ENCODE results near the gene CACTIN. TPM values are rescaled to one million over a fixed set of nuclear protein-coding genes. Genes with fewer than 3 reads are reported as not detected.

The CACTIN gene
- total RNA-seq, 1 donor from 2014 or later: 40.8 TPM

DNA sequence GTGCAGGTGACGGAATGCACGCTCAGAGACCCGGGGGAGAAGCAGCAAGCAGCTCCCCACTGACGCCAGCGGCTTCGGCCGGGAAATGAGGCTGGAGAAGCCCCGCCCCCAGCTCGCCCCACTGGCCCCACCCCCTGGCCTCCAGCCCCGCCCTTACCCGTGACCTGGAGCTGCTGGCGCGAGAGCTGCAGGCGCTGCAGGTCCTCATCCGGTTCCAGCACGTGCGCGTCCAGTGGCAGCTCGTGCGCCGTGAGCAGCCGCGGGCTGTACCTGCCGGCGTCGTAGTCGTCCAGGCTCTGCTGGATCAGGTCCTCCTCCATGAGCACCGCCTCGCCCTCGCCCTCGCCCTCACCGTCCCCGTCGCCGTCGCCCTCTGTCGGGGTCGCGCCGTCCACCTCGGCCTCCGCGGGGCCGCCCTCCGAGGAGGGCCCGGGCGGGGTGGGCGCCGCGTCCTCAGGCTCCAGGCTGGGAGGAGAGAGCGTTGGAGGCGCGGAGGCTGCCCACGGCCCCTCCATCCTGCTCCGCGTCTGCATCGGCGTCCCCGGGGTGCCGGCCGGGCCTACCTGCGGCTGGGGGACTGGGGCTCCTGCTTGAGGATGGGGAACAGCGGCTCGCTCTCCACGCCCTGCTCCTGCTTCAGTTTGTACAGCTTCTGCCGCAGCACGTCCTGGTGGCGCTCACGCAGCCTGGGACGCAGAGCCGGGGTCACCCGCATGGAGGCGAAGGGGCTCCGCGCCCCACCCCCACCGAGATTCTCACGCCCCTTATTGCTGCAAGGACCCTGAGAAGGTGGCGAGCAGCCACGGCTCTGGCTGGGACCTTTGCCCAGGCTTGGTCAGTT is 13.5 kb downstream of the CACTIN start:
- intact Hi-C loops (cut with micrococcal nuclease): no loop called here
- no peak for DNase-seq (ENCODE audit: low spot score)
- no peak overlapping the region for H3K27ac Mint-ChIP-seq
- no peaks in the 10 kb centered on the region for H3K9me3 Mint-ChIP-seq
- H3K4me3 Mint-ChIP-seq: no peak overlapping the region
- no peaks in the 10 kb centered on the region for H3K27me3 Mint-ChIP-seq (ENCODE audit: insufficient read depth)
- peaks cover 3% of the 10 kb centered on the region for H3K36me3 Mint-ChIP-seq (ENCODE audit: low read depth)
- peaks cover 9% of the 10 kb centered on the region for H3K4me1 Mint-ChIP-seq (ENCODE audit: low read depth)

DNA sequence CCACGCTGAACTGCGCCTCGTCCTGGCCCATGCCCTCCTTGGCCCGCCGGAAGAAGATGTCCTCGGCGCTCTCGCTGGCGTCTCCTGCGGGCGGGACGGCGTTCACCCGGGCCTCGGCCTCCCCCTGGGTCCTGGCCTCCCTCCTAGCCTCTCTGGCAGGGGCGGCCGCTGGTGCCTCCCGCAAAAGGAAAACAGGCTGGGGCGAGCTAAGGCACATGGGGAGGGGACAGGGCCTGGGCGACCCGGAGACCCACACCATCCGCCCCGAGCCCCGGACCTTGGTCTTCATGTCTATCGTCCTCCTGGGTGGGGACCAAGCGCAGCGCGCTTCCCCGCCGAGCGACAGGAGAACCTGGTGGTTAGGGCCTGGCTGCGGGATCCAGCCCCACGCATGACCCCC is 14.3 kb downstream of the CACTIN start:
- no peaks in the 10 kb centered on the region for H3K27me3 Mint-ChIP-seq (ENCODE audit: insufficient read depth)
- peaks cover 7% of the 10 kb centered on the region for H3K4me1 Mint-ChIP-seq (ENCODE audit: low read depth)
- peaks cover 5% of the 10 kb centered on the region for H3K36me3 Mint-ChIP-seq (ENCODE audit: low read depth)
- no peaks in the 10 kb centered on the region for H3K9me3 Mint-ChIP-seq
- intact Hi-C loops (cut with micrococcal nuclease): no loop called here
- H3K4me3 Mint-ChIP-seq: no peak overlapping the region
- no peak overlapping the region for H3K27ac Mint-ChIP-seq
- DNase-seq (ENCODE audit: low spot score): no peak

DNA sequence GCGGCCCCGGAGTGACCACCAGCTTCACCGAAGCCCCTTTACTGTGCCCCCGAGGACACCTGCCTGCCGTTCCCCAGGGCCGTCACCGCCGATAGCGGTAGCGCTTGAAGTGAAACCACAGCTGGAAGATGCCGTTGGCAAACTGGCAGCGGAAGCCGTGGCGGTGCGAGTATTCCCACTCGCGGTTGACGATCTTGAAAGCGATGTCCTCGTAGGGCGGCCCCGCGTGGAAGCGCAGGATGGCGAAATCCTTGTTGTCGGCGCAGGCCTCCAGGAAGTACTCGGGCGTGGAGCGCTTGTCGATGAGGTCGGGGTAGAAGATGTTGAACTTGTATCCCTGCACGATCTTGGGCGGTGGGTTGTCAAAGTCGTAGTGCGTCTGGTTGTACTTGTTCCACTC is 14.7 kb downstream of the CACTIN start:
- H3K36me3 Mint-ChIP-seq (ENCODE audit: low read depth): peaks cover 5% of the 10 kb centered on the region
- peaks cover 5% of the 10 kb centered on the region for H3K4me1 Mint-ChIP-seq (ENCODE audit: low read depth)
- H3K27me3 Mint-ChIP-seq (ENCODE audit: insufficient read depth): peaks cover 2% of the 10 kb centered on the region
- H3K27ac Mint-ChIP-seq: no peak overlapping the region
- no peaks in the 10 kb centered on the region for H3K9me3 Mint-ChIP-seq
- H3K4me3 Mint-ChIP-seq: no peak overlapping the region
- DNase-seq (ENCODE audit: low spot score): no peak
- intact Hi-C loops (cut with micrococcal nuclease): no loop called here

DNA sequence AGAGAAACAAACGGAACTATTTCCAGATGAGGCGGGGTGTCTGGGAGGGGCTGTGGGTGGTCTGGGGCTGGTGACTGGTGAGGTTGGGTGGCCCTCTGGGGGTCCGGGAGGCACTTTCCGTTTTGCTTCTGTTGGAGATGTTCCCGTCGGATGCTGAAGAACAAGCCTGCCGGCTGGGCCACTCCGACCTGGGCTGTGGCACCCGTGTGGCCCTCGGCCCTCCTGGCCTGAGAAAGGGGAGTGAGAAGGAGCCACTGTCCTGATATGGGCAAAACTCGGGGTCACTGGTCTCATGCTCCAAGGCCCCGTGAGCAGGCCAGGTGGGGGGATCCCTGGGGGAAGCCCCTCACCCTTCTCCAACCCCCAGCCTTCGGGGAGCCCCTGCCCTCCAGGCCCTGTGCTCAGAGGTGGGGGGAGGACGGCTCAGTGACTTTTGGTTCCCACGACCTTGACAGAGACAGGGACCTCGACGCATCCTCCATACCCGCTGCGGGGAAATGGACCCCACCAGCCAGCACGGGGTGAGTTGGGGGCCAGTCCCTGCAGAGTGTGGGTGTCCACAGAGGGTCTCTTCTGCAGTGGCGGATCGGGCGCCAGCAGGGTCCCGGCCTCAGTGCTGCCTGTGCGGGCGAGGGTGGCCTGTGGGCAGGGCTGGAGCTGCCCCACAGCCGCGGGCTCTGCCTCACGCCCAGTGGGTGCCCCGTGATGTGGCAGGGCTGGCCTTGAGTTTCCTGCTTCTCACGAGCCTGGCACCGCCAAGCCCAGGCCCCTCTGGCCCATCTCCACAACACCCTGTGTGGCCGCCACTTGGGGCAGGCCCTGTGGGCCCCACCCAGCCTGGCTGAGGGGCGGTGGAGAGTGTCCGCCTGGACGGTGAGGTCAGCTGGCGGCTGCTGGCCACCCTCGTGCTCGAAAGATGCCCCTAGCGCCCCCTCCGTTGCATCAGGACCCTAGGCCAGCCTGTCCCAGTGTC is 15.6 kb downstream of the CACTIN start:
- intact Hi-C loops (cut with micrococcal nuclease): no loop called here
- H3K27me3 Mint-ChIP-seq (ENCODE audit: insufficient read depth): peaks cover 2% of the 10 kb centered on the region
- H3K27ac Mint-ChIP-seq: no peak overlapping the region
- DNase-seq (ENCODE audit: low spot score): no peak
- H3K36me3 Mint-ChIP-seq (ENCODE audit: low read depth): peaks cover 5% of the 10 kb centered on the region
- H3K9me3 Mint-ChIP-seq: no peaks in the 10 kb centered on the region
- H3K4me3 Mint-ChIP-seq: no peak overlapping the region
- peaks cover 5% of the 10 kb centered on the region for H3K4me1 Mint-ChIP-seq (ENCODE audit: low read depth)

DNA sequence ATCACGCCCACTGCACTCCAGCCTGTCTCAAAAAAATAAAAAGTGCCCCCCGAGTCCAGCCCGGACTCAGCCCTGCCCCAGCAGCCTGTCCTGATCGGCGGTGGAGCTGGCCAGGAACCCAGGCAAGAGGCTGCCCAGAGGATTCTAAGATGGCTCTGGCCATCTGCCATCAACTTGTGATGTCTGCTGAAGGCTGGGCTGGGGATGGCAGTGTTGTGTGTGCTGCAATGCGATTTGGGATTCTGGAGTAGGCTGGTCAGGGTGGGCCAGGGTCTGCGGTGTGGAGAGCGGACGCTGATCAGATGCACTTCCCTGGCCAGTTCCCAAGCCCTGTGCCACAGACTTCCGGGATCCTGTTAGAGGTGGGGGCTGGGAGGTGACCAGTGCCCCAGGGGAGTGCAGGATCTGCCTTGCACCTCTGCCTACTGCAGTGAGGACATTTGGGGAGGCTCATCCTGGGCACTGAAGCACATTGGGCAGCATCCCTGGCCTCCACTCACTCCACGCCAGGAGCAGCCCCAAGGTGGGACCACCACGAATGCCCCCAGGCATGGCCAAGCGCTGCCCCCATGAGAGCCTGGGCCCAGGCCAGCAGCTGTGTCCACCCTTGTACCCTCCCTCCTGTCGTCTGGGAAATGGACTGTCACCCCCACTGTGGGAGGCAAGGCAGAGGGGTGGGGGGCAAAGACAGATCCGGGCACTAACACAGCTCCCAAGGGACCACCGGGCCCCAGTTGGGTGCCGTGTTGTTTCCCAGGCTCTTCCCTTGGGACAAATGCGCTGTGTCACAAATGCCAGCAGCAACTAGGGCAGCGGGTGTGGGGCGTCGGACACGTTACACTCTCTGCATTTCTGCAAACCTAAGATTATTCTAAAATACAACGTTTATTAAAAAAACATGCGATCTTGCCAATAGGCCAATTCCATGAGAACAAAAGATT is 16.5 kb downstream of the CACTIN start:
- peaks cover 2% of the 10 kb centered on the region for H3K27me3 Mint-ChIP-seq (ENCODE audit: insufficient read depth)
- peaks cover 5% of the 10 kb centered on the region for H3K4me1 Mint-ChIP-seq (ENCODE audit: low read depth)
- no peaks in the 10 kb centered on the region for H3K9me3 Mint-ChIP-seq
- H3K4me3 Mint-ChIP-seq: no peak overlapping the region
- intact Hi-C loops (cut with micrococcal nuclease): no loop called here
- DNase-seq (ENCODE audit: low spot score): no peak
- no peak overlapping the region for H3K27ac Mint-ChIP-seq
- H3K36me3 Mint-ChIP-seq (ENCODE audit: low read depth): peaks cover 5% of the 10 kb centered on the region

DNA sequence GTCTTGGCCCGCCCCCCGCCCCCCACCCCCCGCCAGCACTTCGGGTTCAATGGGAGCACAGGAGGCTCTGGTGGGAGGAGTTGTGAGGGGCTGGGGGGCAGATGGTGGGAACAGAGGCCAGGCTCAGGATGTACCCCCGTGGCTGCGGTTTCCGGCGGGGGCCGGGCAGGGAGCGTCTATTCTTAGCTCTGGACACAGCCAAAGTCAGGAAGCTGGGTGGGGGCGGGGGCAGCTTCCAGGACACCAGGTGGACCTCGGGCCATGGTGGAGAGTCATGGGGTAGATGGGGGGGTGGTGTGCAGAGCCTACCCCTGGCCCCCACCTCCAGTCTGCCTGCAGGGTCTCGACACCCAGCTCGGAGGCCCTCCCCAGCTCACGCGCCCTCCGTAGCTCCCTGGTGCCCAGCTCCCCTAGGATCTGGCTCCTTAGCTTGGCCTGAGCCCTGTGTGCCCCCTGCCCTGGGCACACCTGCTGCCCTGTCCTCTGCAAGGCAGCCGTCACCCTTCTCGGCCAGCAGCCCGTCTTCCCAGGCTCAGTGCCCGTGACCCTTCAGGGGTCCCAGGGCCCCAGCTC is 17.8 kb downstream of the CACTIN start:
- Mint-ChIP-seq H3K36me3 (ENCODE audit: low read depth) (peaks cover 5% of the 10 kb centered on the region), H3K4me1 (ENCODE audit: low read depth) (peaks cover 5% of the 10 kb centered on the region), H3K27me3 (ENCODE audit: insufficient read depth) (peaks cover 2% of the 10 kb centered on the region), H3K27ac (no peak overlapping the region), H3K9me3 (no peaks in the 10 kb centered on the region), H3K4me3 (no peak overlapping the region)
- intact Hi-C loops (cut with micrococcal nuclease): no loop called here
- no peak for DNase-seq (ENCODE audit: low spot score)

DNA sequence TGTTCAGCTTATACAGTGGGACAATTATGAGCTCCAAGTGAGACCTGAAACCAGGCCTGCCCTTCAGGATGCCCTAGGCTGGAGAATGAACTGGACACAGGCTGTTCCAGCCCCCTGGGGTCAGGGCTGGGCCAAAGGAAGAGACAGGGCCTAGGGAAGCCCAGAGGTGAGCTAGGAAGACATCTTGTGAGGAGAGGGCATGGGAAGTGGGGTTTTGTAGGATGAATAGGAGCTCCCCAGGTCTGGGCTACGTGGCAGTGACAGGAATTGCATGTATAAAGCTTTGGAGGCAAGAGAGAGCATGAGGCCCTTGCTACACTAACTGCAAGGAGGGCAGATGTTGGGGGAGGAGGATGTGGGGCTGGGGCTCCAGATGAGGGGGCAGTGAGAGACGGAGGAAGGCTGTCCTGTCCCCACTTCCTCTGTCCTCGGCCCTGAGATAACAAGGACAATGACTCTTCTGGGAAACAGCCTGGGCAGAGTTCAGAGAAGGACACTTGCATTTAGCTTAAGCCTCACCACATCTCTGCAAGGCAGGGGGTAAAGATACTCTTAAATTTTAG is 18.4 kb downstream of the CACTIN start:
- peaks cover 5% of the 10 kb centered on the region for H3K36me3 Mint-ChIP-seq (ENCODE audit: low read depth)
- H3K4me1 Mint-ChIP-seq (ENCODE audit: low read depth): peaks cover 5% of the 10 kb centered on the region
- no peaks in the 10 kb centered on the region for H3K9me3 Mint-ChIP-seq
- intact Hi-C loops (cut with micrococcal nuclease): no loop called here
- DNase-seq (ENCODE audit: low spot score): no peak
- peaks cover 2% of the 10 kb centered on the region for H3K27me3 Mint-ChIP-seq (ENCODE audit: insufficient read depth)
- no peak overlapping the region for H3K27ac Mint-ChIP-seq
- peak overlapping the region; percentile 34 for H3K4me3 Mint-ChIP-seq

DNA sequence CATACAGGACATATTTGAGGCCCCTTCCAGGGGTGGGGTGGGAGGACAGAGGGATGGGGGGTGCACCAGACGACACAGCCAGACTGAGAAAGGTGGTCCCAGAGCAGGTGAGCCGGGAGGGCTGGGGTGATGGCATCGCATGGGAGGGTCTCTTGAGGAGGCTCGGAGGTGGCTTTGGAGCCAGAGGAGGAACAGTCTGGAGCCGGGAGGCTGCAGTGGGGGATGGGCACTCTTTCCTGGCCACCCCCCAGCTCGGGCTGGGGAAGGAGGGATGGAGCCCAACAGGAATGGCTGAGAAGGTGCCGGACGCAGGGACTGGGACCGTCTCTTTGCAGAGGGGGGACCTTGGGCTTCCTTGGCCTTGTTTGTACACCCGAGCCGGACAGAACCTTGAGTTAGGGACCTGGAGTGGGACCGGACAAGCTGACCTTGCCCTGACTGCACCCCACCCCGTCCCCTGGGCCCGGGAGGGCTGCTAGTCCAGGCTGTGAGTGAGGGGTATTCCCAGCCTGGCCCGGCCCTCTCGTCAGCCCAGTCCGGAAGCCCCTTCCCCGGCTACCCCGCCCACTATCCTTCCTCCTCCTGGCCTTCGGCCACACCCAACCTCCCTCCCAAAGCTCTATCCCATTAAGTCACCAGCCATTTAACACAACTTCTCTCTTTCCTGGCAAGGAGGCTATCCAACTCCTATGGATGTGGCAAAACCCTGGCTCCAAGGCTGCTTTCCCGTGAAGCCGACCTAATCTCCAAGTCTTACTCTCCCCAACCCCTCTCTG is 19.1 kb downstream of the CACTIN start:
- H3K4me1 Mint-ChIP-seq (ENCODE audit: low read depth): peaks cover 5% of the 10 kb centered on the region
- H3K9me3 Mint-ChIP-seq: no peaks in the 10 kb centered on the region
- DNase-seq (ENCODE audit: low spot score): no peak
- peaks cover 5% of the 10 kb centered on the region for H3K36me3 Mint-ChIP-seq (ENCODE audit: low read depth)
- peak overlapping the region; percentile 34 for H3K4me3 Mint-ChIP-seq
- peaks cover 2% of the 10 kb centered on the region for H3K27me3 Mint-ChIP-seq (ENCODE audit: insufficient read depth)
- intact Hi-C loops (cut with micrococcal nuclease): no loop called here
- H3K27ac Mint-ChIP-seq: no peak overlapping the region

DNA sequence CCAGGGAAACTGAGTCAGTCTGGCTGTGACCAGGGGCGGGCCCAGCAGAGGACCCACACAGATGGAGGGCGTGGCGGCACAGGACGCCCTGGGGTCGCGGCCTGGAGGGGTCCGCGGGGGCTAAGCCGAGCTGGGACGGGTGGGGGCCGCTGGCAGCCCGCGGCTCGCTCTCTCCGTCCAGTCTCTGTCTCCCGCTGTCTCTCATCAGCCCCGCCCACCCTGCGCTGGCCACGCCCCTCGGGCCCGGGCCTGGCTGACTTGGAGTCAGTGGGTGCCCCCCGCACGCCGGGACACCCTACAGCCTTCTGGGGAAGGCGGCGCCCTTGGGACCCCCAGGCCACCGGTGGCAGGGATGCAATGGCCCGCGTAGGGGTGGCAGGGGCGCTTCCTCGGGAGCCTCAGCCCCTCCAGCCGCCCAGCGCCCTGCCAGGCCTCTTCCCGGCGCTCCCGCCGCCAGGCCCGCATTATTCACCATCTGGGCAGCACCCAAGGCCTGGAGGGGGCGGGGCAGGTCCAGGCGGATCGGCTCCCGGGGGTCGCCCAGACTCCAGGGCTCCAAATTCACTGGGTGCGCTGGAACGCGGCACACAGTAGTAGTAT is 19.8 kb downstream of the CACTIN start, which contains the start of gene TBXA2R:
TBXA2R (minus strand) TSS at position 186 of the 600 bp plus-strand sequence. CDS start 6,241 bp downstream, outside the sequence.
- Mint-ChIP-seq H3K27me3 (ENCODE audit: insufficient read depth) (peaks cover 2% of the 10 kb centered on the region), H3K9me3 (no peaks in the 10 kb centered on the region), H3K4me1 (ENCODE audit: low read depth) (peaks cover 5% of the 10 kb centered on the region), H3K4me3 (no peak within 1 kb of the TSS), H3K27ac (no peak within 1 kb of the TSS), H3K36me3 (ENCODE audit: low read depth) (peaks cover 2% of the 10 kb centered on the region)
- DNase-seq (ENCODE audit: low spot score): peak; percentile 26
- intact Hi-C loops (cut with micrococcal nuclease): no loop called here

DNA sequence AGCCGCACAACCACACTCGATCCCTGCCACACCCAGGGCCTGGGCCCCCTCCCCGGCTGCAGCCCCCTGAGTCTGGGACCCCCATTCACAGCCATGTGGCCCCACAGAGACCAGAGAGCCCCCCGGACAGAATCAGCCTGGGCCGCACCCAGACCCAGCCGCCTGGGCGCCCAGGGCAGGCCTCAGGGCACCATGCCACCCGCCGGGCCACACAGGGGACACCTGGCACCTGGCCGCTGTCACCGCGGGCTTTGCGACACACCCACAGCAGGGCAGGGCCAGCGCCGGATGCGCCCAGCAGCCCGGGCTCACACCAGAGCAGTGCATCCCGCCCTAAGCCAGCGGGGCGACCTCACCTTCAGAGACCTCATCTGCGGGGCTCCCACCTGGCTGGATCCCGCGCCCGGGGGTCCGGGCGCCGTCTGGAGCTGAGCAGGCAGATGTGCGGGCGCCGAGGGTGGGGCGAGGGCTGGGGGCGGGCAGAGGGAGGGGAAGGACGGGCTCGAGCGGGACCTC is 20.4 kb downstream of the CACTIN start:
- Mint-ChIP-seq H3K27ac (no peak overlapping the region), H3K4me1 (ENCODE audit: low read depth) (peaks cover 5% of the 10 kb centered on the region), H3K36me3 (ENCODE audit: low read depth) (peaks cover 2% of the 10 kb centered on the region), H3K27me3 (ENCODE audit: insufficient read depth) (peaks cover 2% of the 10 kb centered on the region), H3K4me3 (no peak overlapping the region), H3K9me3 (no peaks in the 10 kb centered on the region)
- intact Hi-C loops (cut with micrococcal nuclease): no loop called here
- no peak for DNase-seq (ENCODE audit: low spot score)

DNA sequence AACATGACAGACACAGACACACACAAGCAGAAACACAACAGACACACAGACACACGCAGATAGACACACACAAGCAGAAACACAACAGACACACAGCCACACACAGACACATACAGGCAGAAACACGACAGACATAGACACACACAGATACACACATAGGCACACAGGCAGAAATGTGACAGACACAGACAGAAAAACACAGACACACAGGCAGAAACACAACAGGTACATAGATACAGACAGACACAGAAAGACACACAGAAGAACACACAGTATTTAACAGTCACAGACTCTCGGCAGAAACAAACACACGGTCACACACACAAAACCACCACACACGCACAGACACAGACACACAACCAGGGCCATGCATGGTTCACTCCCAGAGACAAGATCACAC is 20.8 kb downstream of the CACTIN start:
- H3K36me3 Mint-ChIP-seq (ENCODE audit: low read depth): peaks cover 2% of the 10 kb centered on the region
- DNase-seq (ENCODE audit: low spot score): no peak

More for the DNA sequence above, 20.8 kb downstream of the CACTIN start:
- H3K4me3 Mint-ChIP-seq: no peak overlapping the region
- H3K27ac Mint-ChIP-seq: no peak overlapping the region
- no peaks in the 10 kb centered on the region for H3K9me3 Mint-ChIP-seq
- peaks cover 2% of the 10 kb centered on the region for H3K27me3 Mint-ChIP-seq (ENCODE audit: insufficient read depth)
- H3K4me1 Mint-ChIP-seq (ENCODE audit: low read depth): peaks cover 5% of the 10 kb centered on the region
- intact Hi-C loops (cut with micrococcal nuclease): no loop called here

All from activated T-helper 1 cell treated with anti-CD3 and anti-CD28 coated beads, Interleukin-12 subunit alpha, Interleukin-12 subunit beta, Interleukin-2, Interleukin-4 antibody, amounts not matched to agents 30 ng/mL and 10 ng/mL and 1 ng/mL, durations not matched to agents 14 hours and 24 hours and 36 hours (primary cell).